Measurements from ENCODE around the gene WASL. TPM values are rescaled to one million over a fixed set of nuclear protein-coding genes. Genes with fewer than 3 reads are reported as not detected.

The WASL gene
- polyA plus RNA-seq, 3 donors: 1.6 to 3.9 (median 2.1) TPM

- Histone ChIP-seq H3K4me2 (replicated peaks; ENCODE audit: extremely low read depth, low read length, poor library complexity, severe bottlenecking) (no peak overlapping the region), H2AFZ (ENCODE audit: insufficient read depth, low read depth, low read length, poor library complexity, severe bottlenecking) (no peak overlapping the region), H3K27ac (ENCODE audit: low read depth in 1 of 2, low read length in 2 of 2) (no peak overlapping the region), H4K20me1 (ENCODE audit: insufficient read depth, low read length) (no peaks in the 10 kb centered on the region), H3K79me2 (ENCODE audit: insufficient read depth, low read length) (no peaks in the 10 kb centered on the region), H3K9me3 (replicated peaks in 1 of 2; ENCODE audit: control insufficient read depth in 1 of 2, insufficient read depth in 1 of 2, low read length in 2 of 2) (no peaks in the 10 kb centered on the region), H3K27me3 (ENCODE audit: control insufficient read depth in 2 of 2, insufficient read depth in 2 of 2, low read length in 2 of 2) (no peaks in the 10 kb centered on the region), H3K9ac (ENCODE audit: insufficient read depth, low read length, poor library complexity, severe bottlenecking) (no peak overlapping the region), H3K4me3 (replicated peaks in 1 of 3; ENCODE audit: low read depth in 2 of 3, low read length in 3 of 3) (no peak overlapping the region), H3K36me3 (replicated peaks in 1 of 2; ENCODE audit: control insufficient read depth in 1 of 2, insufficient read depth in 2 of 2, low read length in 2 of 2) (no peaks in the 10 kb centered on the region), H3K4me1 (ENCODE audit: control insufficient read depth in 1 of 2, insufficient read depth in 2 of 2, low read length in 2 of 2) (no peaks in the 10 kb centered on the region)
- intact Hi-C loops (cut with micrococcal nuclease): no loop called here
- Mint-ChIP-seq H3K4me3 (no peak overlapping the region), H3K27ac (no peak overlapping the region), H3K27me3 (ENCODE audit: low read depth in 3 of 3) (peaks cover 0 to 5% (median 3%) of the 10 kb centered on the region in 3 donors), H3K9me3 (no peaks in the 10 kb centered on the region), H3K36me3 (peaks cover 5 to 6% of the 10 kb centered on the region in 2 donors), H3K4me1 (peaks cover 1% of the 10 kb centered on the region)
- no CpG with 5 or more reads among the region's 2 CpGs for WGBS (ENCODE audit: insufficient coverage)
- TF ChIP-seq, protein P1, sequence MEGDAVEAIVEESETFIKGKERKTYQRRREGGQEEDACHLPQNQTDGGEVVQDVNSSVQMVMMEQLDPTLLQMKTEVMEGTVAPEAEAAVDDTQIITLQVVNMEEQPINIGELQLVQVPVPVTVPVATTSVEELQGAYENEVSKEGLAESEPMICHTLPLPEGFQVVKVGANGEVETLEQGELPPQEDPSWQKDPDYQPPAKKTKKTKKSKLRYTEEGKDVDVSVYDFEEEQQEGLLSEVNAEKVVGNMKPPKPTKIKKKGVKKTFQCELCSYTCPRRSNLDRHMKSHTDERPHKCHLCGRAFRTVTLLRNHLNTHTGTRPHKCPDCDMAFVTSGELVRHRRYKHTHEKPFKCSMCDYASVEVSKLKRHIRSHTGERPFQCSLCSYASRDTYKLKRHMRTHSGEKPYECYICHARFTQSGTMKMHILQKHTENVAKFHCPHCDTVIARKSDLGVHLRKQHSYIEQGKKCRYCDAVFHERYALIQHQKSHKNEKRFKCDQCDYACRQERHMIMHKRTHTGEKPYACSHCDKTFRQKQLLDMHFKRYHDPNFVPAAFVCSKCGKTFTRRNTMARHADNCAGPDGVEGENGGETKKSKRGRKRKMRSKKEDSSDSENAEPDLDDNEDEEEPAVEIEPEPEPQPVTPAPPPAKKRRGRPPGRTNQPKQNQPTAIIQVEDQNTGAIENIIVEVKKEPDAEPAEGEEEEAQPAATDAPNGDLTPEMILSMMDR (IDR thresholded peaks at IDR 0.05): no peak
- DNase-seq: no peak
Measured at GRCh38 chr7:123674399-123675180, 74.2 kb downstream of the WASL start.

DNA sequence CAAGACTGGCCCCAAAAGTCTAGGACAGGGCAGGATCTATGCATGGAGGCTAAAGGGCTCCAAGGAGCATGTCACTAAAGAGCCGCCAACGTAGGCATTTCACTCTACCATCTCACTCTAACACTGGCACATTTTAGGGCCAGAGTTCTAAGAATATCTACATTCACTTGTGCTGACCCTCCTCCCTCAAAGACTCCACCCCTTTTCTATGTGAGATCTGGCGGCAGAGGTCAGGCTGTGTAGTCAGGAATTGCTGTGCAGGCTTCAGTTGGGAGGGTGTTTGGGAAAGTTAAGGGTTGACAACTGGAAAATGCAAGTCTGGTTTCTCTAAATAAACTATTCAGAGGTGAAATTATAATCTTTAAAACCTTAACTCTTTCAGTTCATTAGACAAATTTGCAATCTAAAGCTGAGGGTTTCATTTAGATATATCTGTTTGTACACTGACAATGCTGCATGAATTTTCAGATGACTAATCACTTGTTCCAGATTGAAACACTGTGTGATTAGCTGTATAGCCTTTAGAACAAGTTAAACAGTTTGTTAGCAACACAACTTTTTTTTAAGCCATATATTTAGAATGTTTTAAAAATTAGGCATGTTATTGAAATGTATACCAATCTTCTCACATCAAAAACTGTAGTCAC lies 74.9 kb downstream of the WASL start:
- TF ChIP-seq, protein P1 (IDR thresholded peaks at IDR 0.05): no peak
- H3K27me3 Mint-ChIP-seq (ENCODE audit: low read depth in 3 of 3): peaks cover 0 to 5% (median 3%) of the 10 kb centered on the region in 3 donors
- intact Hi-C loops (cut with micrococcal nuclease): no loop called here
- H3K27me3 ChIP-seq (ENCODE audit: control insufficient read depth in 2 of 2, insufficient read depth in 2 of 2, low read length in 2 of 2): no peaks in the 10 kb centered on the region
- no peak overlapping the region for H3K4me3 ChIP-seq (replicated peaks in 1 of 3; ENCODE audit: low read depth in 2 of 3, low read length in 3 of 3)
- no peaks in the 10 kb centered on the region for H4K20me1 ChIP-seq (ENCODE audit: insufficient read depth, low read length)
- H3K4me3 Mint-ChIP-seq: no peak overlapping the region
- H3K27ac Mint-ChIP-seq: no peak overlapping the region
- peaks cover 1% of the 10 kb centered on the region for H3K4me1 Mint-ChIP-seq
- no peak overlapping the region for H3K9ac ChIP-seq (ENCODE audit: insufficient read depth, low read length, poor library complexity, severe bottlenecking)
- no peak overlapping the region for H2AFZ ChIP-seq (ENCODE audit: insufficient read depth, low read depth, low read length, poor library complexity, severe bottlenecking)
- no peak overlapping the region for H3K4me2 ChIP-seq (replicated peaks; ENCODE audit: extremely low read depth, low read length, poor library complexity, severe bottlenecking)
- WGBS (ENCODE audit: insufficient coverage): 100% methylated on average over 2 of the region's 3 CpGs
- no peak for DNase-seq
- no peaks in the 10 kb centered on the region for H3K36me3 ChIP-seq (replicated peaks in 1 of 2; ENCODE audit: control insufficient read depth in 1 of 2, insufficient read depth in 2 of 2, low read length in 2 of 2)
- no peaks in the 10 kb centered on the region for H3K9me3 Mint-ChIP-seq
- H3K27ac ChIP-seq (ENCODE audit: low read depth in 1 of 2, low read length in 2 of 2): no peak overlapping the region
- H3K4me1 ChIP-seq (ENCODE audit: control insufficient read depth in 1 of 2, insufficient read depth in 2 of 2, low read length in 2 of 2): no peaks in the 10 kb centered on the region
- no peaks in the 10 kb centered on the region for H3K9me3 ChIP-seq (replicated peaks in 1 of 2; ENCODE audit: control insufficient read depth in 1 of 2, insufficient read depth in 1 of 2, low read length in 2 of 2)
- no peaks in the 10 kb centered on the region for H3K79me2 ChIP-seq (ENCODE audit: insufficient read depth, low read length)
- peaks cover 0 to under 1% of the 10 kb centered on the region in 2 donors for H3K36me3 Mint-ChIP-seq

Data from CD14-positive monocyte (primary cell).